Smooth muscle cell (in vitro differentiated cells): ENCODE measurements around the gene SINHCAF. TPM values are rescaled to one million over a fixed set of nuclear protein-coding genes. Genes with fewer than 3 reads are reported as not detected.
"Not testable (repeated sequence)": the region's sequence is repeated elsewhere in the genome, so short reads cannot be mapped to it uniquely, and the experiment has no call there.

Experiments used
- DNase-seq: peaks from one replicate; lab custom pipeline; 2025; ENCODE audit not compliant: unreplicated experiment; lab: John Stamatoyannopoulos, UW
- H2AFZ ChIP-seq: fragments of 200-600 bp; sonication (generic); 2 replicates; pipeline ENCODE4 v1.6.0; 2016; ENCODE audit warnings: antibody characterized with exemption, low read depth, mild to moderate bottlenecking
- H3F3A ChIP-seq: fragments of 200-600 bp; sonication (generic); 2 replicates; pipeline ENCODE4 v1.6.0; 2017; ENCODE audit warnings: antibody characterized with exemption, low read depth
- H3K27ac ChIP-seq: fragments of 200-600 bp; sonication (generic); 2 replicates; pipeline ENCODE4 v1.5.1; 2016; ENCODE audit warnings: low read depth, mild to moderate bottlenecking
- H3K27me3 ChIP-seq: fragments of 200-600 bp; sonication (generic); 2 replicates; pipeline ENCODE4 v1.6.1; 2016; ENCODE audit warnings: low read depth, mild to moderate bottlenecking
- H3K36me3 ChIP-seq: fragments of 200-600 bp; sonication (generic); 2 replicates; pipeline ENCODE4 v1.5.1; 2016; ENCODE audit warnings: low read depth
- H3K4me1 ChIP-seq: fragments of 200-600 bp; sonication (generic); 2 replicates; pipeline ENCODE4 v1.5.1; 2016; ENCODE audit warnings: low read depth
- H3K4me2 ChIP-seq: fragments of 200-600 bp; sonication (generic); 2 replicates; pipeline ENCODE4 v1.6.0; 2016; ENCODE audit warnings: mild to moderate bottlenecking
- H3K4me3 ChIP-seq: fragments of 200-600 bp; sonication (generic); 2 replicates; pipeline ENCODE4 v1.5.1; 2016; ENCODE audit warnings: mild to moderate bottlenecking
- H3K79me2 ChIP-seq: fragments of 200-600 bp; sonication (generic); 2 replicates; pipeline ENCODE4 v1.6.0; 2016; ENCODE audit warnings: low read depth, mild to moderate bottlenecking
- H3K9ac ChIP-seq: fragments of 200-600 bp; sonication (generic); 2 replicates; pipeline ENCODE4 v1.6.0; 2016; ENCODE audit warnings: low read depth
- H3K9me3 ChIP-seq: fragments of 200-600 bp; sonication (generic); replicated peaks from 2 replicates; pipeline ENCODE4 v1.5.1; 2016; ENCODE audit warnings: low read depth
- H4K20me1 ChIP-seq: fragments of 200-600 bp; sonication (generic); 2 replicates; pipeline ENCODE4 v1.6.0; 2016; ENCODE audit warnings: low read depth
- CTCF ChIP-seq: fragments of 200-600 bp; sonication (generic); IDR thresholded peaks from 2 replicates; pipeline ENCODE4 v1.5.1; 2017; ENCODE audit warnings: borderline replicate concordance, mild to moderate bottlenecking, antibody characterized with exemption; ENCODE audit not compliant: insufficient read depth, poor library complexity, severe bottlenecking
- WGBS: methylation state at CpG from one replicate; pipeline ENCODE4 v1.1.7; 2016; ENCODE audit warnings: low lambda C conversion rate; 5-methylcytosine and 5-hydroxymethylcytosine counted together
- polyA plus RNA-seq: library from polyadenylated mRNA; unstranded; fragments of >200 nt; fragmentation: Nextera tagmentation; extraction: Ambion mirVana; gene quantifications from 2 replicates; pipeline ENCODE4 v1.2.1, GENCODE V29; 2016
- total RNA-seq: library from RNA; depleted of rRNA; stranded (reverse); fragments of >200 nt; gene quantifications from 2 replicates; pipeline ENCODE4 v1.2.3, GENCODE V29; 2014

Gene SINHCAF
- total and polyA plus RNA-seq, 2 experiments from 2014 or later = 41.6 to 101 TPM

- no peaks in the 10 kb centered on the region for H4K20me1 ChIP-seq
- H3K27ac ChIP-seq = no peak overlapping the region
- no peaks in the 10 kb centered on the region for H3K27me3 ChIP-seq
- WGBS = 93% methylated on average over 4 of the region's 4 CpGs
- no peak overlapping the region for H2AFZ ChIP-seq
- H3K9me3 ChIP-seq = no peaks in the 10 kb centered on the region
- peaks cover 14% of the 10 kb centered on the region for H3K4me1 ChIP-seq
- TF ChIP-seq CTCF = no peak
- no peak for DNase-seq
- no peaks in the 10 kb centered on the region for H3F3A ChIP-seq
- no peak overlapping the region for H3K4me3 ChIP-seq
- H3K79me2 ChIP-seq = no peaks in the 10 kb centered on the region
- H3K4me2 ChIP-seq = no peak overlapping the region
- H3K9ac ChIP-seq = no peak overlapping the region
- no peaks in the 10 kb centered on the region for H3K36me3 ChIP-seq
Observed at GRCh38 chr12:31278424-31278823, 47.5 kb downstream of the SINHCAF start.

GRCh38 chr12:31277081-31277480 lies 48.9 kb downstream of the SINHCAF start:
- H2AFZ ChIP-seq = no peak overlapping the region
- DNase-seq = no peak
- H3F3A ChIP-seq = no peaks in the 10 kb centered on the region
- TF ChIP-seq CTCF = no peak
- H3K4me3 ChIP-seq = no peak overlapping the region
- no peaks in the 10 kb centered on the region for H3K36me3 ChIP-seq
- H3K27ac ChIP-seq = no peak overlapping the region
- 97% methylated on average over 2 of the region's 2 CpGs for WGBS
- no peaks in the 10 kb centered on the region for H3K9me3 ChIP-seq
- H3K4me1 ChIP-seq = peaks cover 14% of the 10 kb centered on the region
- no peak overlapping the region for H3K9ac ChIP-seq
- peaks cover under 1% of the 10 kb centered on the region for H4K20me1 ChIP-seq
- no peak overlapping the region for H3K4me2 ChIP-seq
- no peaks in the 10 kb centered on the region for H3K79me2 ChIP-seq
- no peaks in the 10 kb centered on the region for H3K27me3 ChIP-seq

GRCh38 chr12:31275491-31275890 lies 50.5 kb downstream of the SINHCAF start:
- Histone ChIP-seq H3K36me3 (no peaks in the 10 kb centered on the region), H3F3A (no peaks in the 10 kb centered on the region), H2AFZ (no peak overlapping the region), H3K4me1 (peaks cover 14% of the 10 kb centered on the region), H3K27me3 (no peaks in the 10 kb centered on the region), H3K79me2 (no peaks in the 10 kb centered on the region), H3K9me3 (no peaks in the 10 kb centered on the region), H3K9ac (no peak overlapping the region), H3K4me3 (no peak overlapping the region), H3K27ac (no peak overlapping the region), H4K20me1 (peaks cover 2% of the 10 kb centered on the region), H3K4me2 (no peak overlapping the region)
- WGBS = 96% methylated on average over 2 of the region's 2 CpGs
- no peak for DNase-seq
- no peak for TF ChIP-seq CTCF

GRCh38 chr12:31274520-31275300 lies 51.2 kb downstream of the SINHCAF start:
- no peak overlapping the region for H3K4me3 ChIP-seq

GRCh38 chr12:31273794-31274193 lies 52.2 kb downstream of the SINHCAF start:
- H3K27ac ChIP-seq, H3K4me1 ChIP-seq, H3K36me3 ChIP-seq, H3K79me2 ChIP-seq, H3K4me2 ChIP-seq, H2AFZ ChIP-seq, H3K9ac ChIP-seq, H3K27me3 ChIP-seq, H3K4me3 ChIP-seq, H4K20me1 ChIP-seq, DNase-seq, H3F3A ChIP-seq, H3K9me3 ChIP-seq: not testable (repeated sequence)
- WGBS = 98% methylated on average over 6 of the region's 6 CpGs

More at GRCh38 chr12:31274520-31275300, 51.2 kb downstream of the SINHCAF start:
- no peak for DNase-seq
- no peaks in the 10 kb centered on the region for H3K27me3 ChIP-seq
- H2AFZ ChIP-seq = no peak overlapping the region
- H4K20me1 ChIP-seq = peaks cover 2% of the 10 kb centered on the region
- no peak for TF ChIP-seq CTCF
- peaks cover 14% of the 10 kb centered on the region for H3K4me1 ChIP-seq
- H3F3A ChIP-seq = no peaks in the 10 kb centered on the region
- 96% methylated on average over 2 of the region's 2 CpGs for WGBS
- H3K36me3 ChIP-seq = no peaks in the 10 kb centered on the region
- H3K27ac ChIP-seq = no peak overlapping the region
- no peaks in the 10 kb centered on the region for H3K9me3 ChIP-seq
- no peaks in the 10 kb centered on the region for H3K79me2 ChIP-seq
- H3K9ac ChIP-seq = no peak overlapping the region
- H3K4me2 ChIP-seq = no peak overlapping the region
